Neuronal stem cell (in vitro differentiated cells): ENCODE results near the gene CHERP.
"Not testable (repeated sequence)": the region's sequence is repeated elsewhere in the genome, so short reads cannot be mapped to it uniquely, and the experiment has no call there.

ENCODE experiments used
- DNase-seq: peaks from one replicate; pipeline ENCODE4 v3.0.0-alpha.2; 2013; ENCODE audit warnings: low spot score
- H2AFZ ChIP-seq: one replicate; pipeline ENCODE4 v1.6.1; 2013; ENCODE audit warnings: mild to moderate bottlenecking, low read length, inconsistent platforms
- H2AK5ac ChIP-seq: 2 replicates; pipeline ENCODE4 v1.6.1; 2013; ENCODE audit warnings: low read depth, mild to moderate bottlenecking, inconsistent platforms, low read length, moderate library complexity, mixed read lengths
- H2BK120ac ChIP-seq: 2 replicates; pipeline ENCODE4 v1.6.1; 2013; ENCODE audit warnings: low read depth, mild to moderate bottlenecking, inconsistent platforms, low read length, moderate library complexity, mixed read lengths
- H2BK12ac ChIP-seq: one replicate; pipeline ENCODE4 v1.6.1; 2013; ENCODE audit warnings: low read length, inconsistent platforms
- H2BK15ac ChIP-seq: 2 replicates; pipeline ENCODE4 v1.6.1; 2013; ENCODE audit warnings: mild to moderate bottlenecking, low read length, inconsistent platforms, mixed read lengths
- H2BK5ac ChIP-seq: one replicate; pipeline ENCODE4 v1.6.1; 2013; ENCODE audit warnings: inconsistent platforms, mild to moderate bottlenecking, low read length, moderate library complexity
- H3K14ac ChIP-seq: one replicate; pipeline ENCODE4 v1.6.1; 2013; ENCODE audit warnings: low read length, inconsistent platforms
- H3K18ac ChIP-seq: 2 replicates; pipeline ENCODE4 v1.6.1; 2013; ENCODE audit warnings: low read length, inconsistent platforms
- H3K23ac ChIP-seq: 2 replicates; pipeline ENCODE4 v1.6.1; 2013; ENCODE audit warnings: low read depth, mild to moderate bottlenecking, mixed read lengths, low read length, inconsistent platforms; ENCODE audit not compliant: poor library complexity
- H3K27ac ChIP-seq: replicated peaks from 3 replicates; pipeline ENCODE4 v1.5.1; 2013; ENCODE audit warnings: low read length, inconsistent platforms
- H3K27me3 ChIP-seq, 3 experiments: 2 replicates each; pipeline ENCODE4 v1.6.1; 2013; ENCODE audit warnings: low read length in 3 of 3, mild to moderate bottlenecking in 2 of 3, inconsistent platforms in 1 of 3, low read depth in 1 of 3, mixed read lengths in 1 of 3, moderate library complexity in 1 of 3; ENCODE audit not compliant: control insufficient read depth in 3 of 3, insufficient read depth in 3 of 3
- H3K36me3 ChIP-seq, 2 donors: replicated peaks in 1 of 2; 2 replicates each; pipeline ENCODE4 v1.6.1; 2013; ENCODE audit warnings: low read length in 2 of 2; ENCODE audit not compliant: control insufficient read depth in 2 of 2, insufficient read depth in 2 of 2
- H3K4ac ChIP-seq: 2 replicates; pipeline ENCODE4 v1.6.1; 2013; ENCODE audit warnings: inconsistent platforms, mild to moderate bottlenecking, low read length, moderate library complexity
- H3K4me1 ChIP-seq, 2 donors: 1 replicate in 1 of 2; 2 replicates in 1 of 2; pipeline ENCODE4 v1.6.1; 2013; ENCODE audit warnings: low read length in 2 of 2, low read depth in 1 of 2; ENCODE audit not compliant: control insufficient read depth in 2 of 2, insufficient read depth in 1 of 2
- H3K4me2 ChIP-seq: one replicate; pipeline ENCODE4 v1.6.1; 2013; ENCODE audit warnings: mild to moderate bottlenecking, low read length, inconsistent platforms; ENCODE audit not compliant: insufficient read depth, poor library complexity, severe bottlenecking
- H3K4me3 ChIP-seq, 2 donors: 2 replicates each; pipeline ENCODE4 v1.5.1; 2013; ENCODE audit warnings: low read length in 2 of 2, mild to moderate bottlenecking in 2 of 2, inconsistent platforms in 1 of 2, moderate library complexity in 1 of 2
- H3K79me1 ChIP-seq: one replicate; pipeline ENCODE4 v1.6.1; 2013; ENCODE audit warnings: low read depth, mild to moderate bottlenecking, inconsistent platforms, low read length, moderate library complexity
- H3K9ac ChIP-seq: one replicate; pipeline ENCODE4 v1.6.1; 2013; ENCODE audit warnings: mild to moderate bottlenecking, low read depth, low read length, inconsistent platforms; ENCODE audit not compliant: poor library complexity
- H3K9me3 ChIP-seq, 2 donors: replicated peaks in 1 of 2; 2 replicates each; pipeline versions ENCODE3 to v1.6.1; 2013; ENCODE audit warnings: low read length in 2 of 2, mild to moderate bottlenecking in 2 of 2, inconsistent platforms in 1 of 2, low read depth in 1 of 2, mixed read lengths in 1 of 2, moderate library complexity in 1 of 2; ENCODE audit not compliant: control insufficient read depth in 2 of 2, insufficient read depth in 1 of 2
- H4K8ac ChIP-seq: one replicate; pipeline ENCODE4 v1.6.1; 2013; ENCODE audit warnings: low read depth, mild to moderate bottlenecking, inconsistent platforms, low read length, moderate library complexity
- H4K91ac ChIP-seq: one replicate; pipeline ENCODE4 v1.6.1; 2013; ENCODE audit warnings: low read length, low read depth, mild to moderate bottlenecking, inconsistent platforms; ENCODE audit not compliant: poor library complexity
- WGBS, 2 donors: extraction: QIAGEN DNeasy Blood & Tissue Kit; methylation state at CpG; one replicate each; pipeline ENCODE4 v1.1.7; 2013; ENCODE audit warnings: missing lambda C conversion rate in 2 of 2, mixed read lengths in 1 of 2; ENCODE audit not compliant: insufficient read length in 2 of 2, insufficient replicate concordance in 1 of 2; ENCODE audit errors: extremely low coverage in 2 of 2; 5-methylcytosine and 5-hydroxymethylcytosine counted together

CHERP gene

GRCh38 chr19:16476401-16476800 is 65.8 kb downstream of the CHERP start:
- no peak overlapping the region for H3K18ac ChIP-seq
- no peak overlapping the region for H3K4me3 ChIP-seq
- H3K36me3 ChIP-seq = no peaks in the 10 kb centered on the region
- H3K4ac ChIP-seq = no peak overlapping the region
- no peak for DNase-seq
- peaks cover 4% of the 10 kb centered on the region in 2 donors for H3K9me3 ChIP-seq
- H2BK120ac ChIP-seq = no peak overlapping the region
- no peaks in the 10 kb centered on the region for H3K27me3 ChIP-seq
- H2AFZ ChIP-seq = peak overlapping the region; percentile 17
- no peak overlapping the region for H2BK12ac ChIP-seq
- no peak overlapping the region for H3K9ac ChIP-seq
- H3K27ac ChIP-seq = no peak overlapping the region
- no peak overlapping the region for H4K8ac ChIP-seq
- H2BK5ac ChIP-seq = no peak overlapping the region
- no peak overlapping the region for H3K14ac ChIP-seq
- no CpG with 5 or more reads among the region's 3 CpGs for WGBS, 2 donors
- H4K91ac ChIP-seq = no peak overlapping the region
- H2BK15ac ChIP-seq = no peak overlapping the region
- no peak overlapping the region for H3K23ac ChIP-seq
- H3K4me2 ChIP-seq = no peak overlapping the region
- no peak overlapping the region for H2AK5ac ChIP-seq
- peaks cover 3% of the 10 kb centered on the region for H3K79me1 ChIP-seq
- no peaks in the 10 kb centered on the region for H3K4me1 ChIP-seq

GRCh38 chr19:16473875-16474392 is 68.3 kb downstream of the CHERP start:
- H3K4me1 ChIP-seq = peaks cover 6 to 10% of the 10 kb centered on the region in 2 donors
- DNase-seq = no peak

DNA sequence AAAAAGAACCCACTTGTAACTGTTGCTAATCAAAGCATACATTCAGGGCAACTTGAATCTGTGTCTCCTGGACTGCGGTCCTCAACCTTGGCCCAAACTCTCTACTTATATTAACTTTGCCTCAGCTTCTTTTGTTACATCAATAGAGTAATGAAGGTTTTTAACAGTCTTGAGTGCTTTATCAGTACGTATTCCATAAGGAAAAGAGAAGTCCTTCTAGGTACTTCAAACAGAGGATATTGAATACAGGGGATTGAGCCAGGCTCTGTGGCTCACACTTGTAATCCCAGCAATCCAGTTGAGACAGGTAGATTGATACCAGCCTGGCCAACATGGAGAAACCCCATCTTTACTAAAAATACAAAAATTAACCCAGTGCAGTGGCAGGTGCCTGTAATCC is 69.2 kb downstream of the CHERP start:
- peak overlapping the region; percentile 35 for H2AFZ ChIP-seq
- no peak overlapping the region for H2BK120ac ChIP-seq

More at GRCh38 chr19:16473875-16474392, 68.3 kb downstream of the CHERP start:
- Histone ChIP-seq H2AFZ (no peak overlapping the region), H3K9me3 (peaks cover 4% of the 10 kb centered on the region in 2 donors), H2AK5ac (no peak overlapping the region), H2BK12ac (no peak overlapping the region), H3K4me2 (no peak overlapping the region), H3K4me3 (no peak overlapping the region), H3K18ac (no peak overlapping the region), H3K23ac (no peak overlapping the region), H3K27me3 (no peaks in the 10 kb centered on the region), H3K9ac (no peak overlapping the region), H3K4ac (no peak overlapping the region), H4K91ac (no peak overlapping the region), H3K27ac (no peak overlapping the region), H3K36me3 (peaks cover 2 to 9% of the 10 kb centered on the region in 2 donors), H2BK120ac (no peak overlapping the region), H2BK15ac (no peak overlapping the region), H2BK5ac (no peak overlapping the region), H3K79me1 (peaks cover 13% of the 10 kb centered on the region), H4K8ac (no peak overlapping the region), H3K14ac (no peak overlapping the region)
- whole genome bisulfite sequencing, 2 donors = no CpG with 5 or more reads among the region's 13 CpGs

DNA sequence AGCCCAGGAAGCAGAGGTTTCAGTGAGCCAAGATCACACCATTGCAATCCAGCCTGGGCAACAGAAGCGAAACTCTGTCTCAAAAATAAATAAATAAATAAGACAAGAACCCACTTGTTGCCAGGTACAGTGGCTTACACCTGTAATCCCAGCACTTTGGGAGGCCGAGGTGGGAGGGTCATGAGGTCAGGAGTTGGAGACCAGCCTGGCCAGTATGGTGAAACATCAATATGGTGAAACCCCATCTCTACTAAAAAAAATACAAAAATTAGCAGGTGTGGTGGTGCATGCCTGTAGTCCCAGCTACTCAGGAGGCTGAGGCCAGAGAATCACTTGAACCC is 69.7 kb downstream of the CHERP start:
- not testable (repeated sequence) for H2AK5ac ChIP-seq, H3K23ac ChIP-seq, H3K9ac ChIP-seq, H2BK12ac ChIP-seq, H3K4ac ChIP-seq, H2BK120ac ChIP-seq, H4K91ac ChIP-seq, DNase-seq, H3K27me3 ChIP-seq, H3K18ac ChIP-seq, H3K27ac ChIP-seq, H3K9me3 ChIP-seq, H3K14ac ChIP-seq
- Histone ChIP-seq H3K36me3 (peaks cover 3 to 11% of the 10 kb centered on the region in 2 donors), H3K4me1 (peaks cover 7 to 11% of the 10 kb centered on the region in 2 donors), H4K8ac (peak overlapping the region; percentile 48), H3K79me1 (peaks cover 22% of the 10 kb centered on the region), H2AFZ (peak overlapping the region; percentile 96), H3K4me3 (peak overlapping the region in 1 of 2 donors; percentile 62), H2BK15ac (peak overlapping the region; percentile 69), H3K4me2 (peak overlapping the region; percentile 75), H2BK5ac (peak overlapping the region; percentile 71)
- no CpG with 5 or more reads among the region's 2 CpGs for WGBS, 2 donors

More for the DNA sequence above, 69.2 kb downstream of the CHERP start:
- Histone ChIP-seq H3K4me3 (no peak overlapping the region), H3K79me1 (peaks cover 18% of the 10 kb centered on the region), H2BK5ac (no peak overlapping the region), H2BK15ac (no peak overlapping the region), H3K4me2 (no peak overlapping the region), H3K27ac (no peak overlapping the region), H3K23ac (no peak overlapping the region), H4K8ac (no peak overlapping the region), H3K18ac (no peak overlapping the region), H3K4ac (no peak overlapping the region), H4K91ac (no peak overlapping the region), H3K9ac (no peak overlapping the region), H3K9me3 (peaks cover 4% of the 10 kb centered on the region in 2 donors), H3K4me1 (peaks cover 7 to 10% of the 10 kb centered on the region in 2 donors), H2BK12ac (no peak overlapping the region), H3K14ac (no peak overlapping the region), H3K27me3 (no peaks in the 10 kb centered on the region), H2AK5ac (no peak overlapping the region), H3K36me3 (peaks cover 3 to 11% of the 10 kb centered on the region in 2 donors)
- DNase-seq = no peak
- WGBS, 2 donors = no CpG with 5 or more reads among the region's 2 CpGs
